Measurements from ENCODE around the gene PHACTR4. TPM values are rescaled to one million over a fixed set of nuclear protein-coding genes. Genes with fewer than 3 reads are reported as not detected.
A peak's percentile ranks its signal among the peaks of the same experiment; 100 is the strongest.

PHACTR4 gene
- total and polyA plus RNA-seq, 2 of the 4 experiments (the other 2 are of a cell fraction), result 7.5 to 15.0 TPM

GRCh38 chr1:28457678-28458077, 88.1 kb downstream of the PHACTR4 start:
- no peak overlapping the region for H3K14ac ChIP-seq (replicated peaks; ENCODE audit: low read depth, low read length)
- BruUV-seq (replicated peaks), result no TSS peak
- H3K4me3 ChIP-seq (ENCODE audit: insufficient read depth, low read depth, low read length), result no peak overlapping the region
- dilution Hi-C loops (cut with HindIII; ENCODE audit: low sequenced_read_pairs, unreplicated experiment) (no loop called here), intact Hi-C loops (cut with micrococcal nuclease) (no loop called here), in situ Hi-C loops (cut with MboI; ENCODE audit: low sequenced_read_pairs) (no loop called here)
- H4K91ac ChIP-seq (ENCODE audit: insufficient read depth, low read depth, low read length), result no peak overlapping the region
- no peak overlapping the region for H2AK9ac ChIP-seq (replicated peaks; ENCODE audit: low read depth, low read length, poor library complexity)
- POLR2A ChIA-PET (ENCODE audit: unreplicated experiment), result no interaction called here
- no peak overlapping the region for H2BK20ac ChIP-seq (ENCODE audit: low read depth, low read length)
- no peaks in the 10 kb centered on the region for H4K20me1 ChIP-seq (ENCODE audit: insufficient read depth, low read length)
- H3K9me3 ChIP-seq (ENCODE audit: control insufficient read depth, insufficient read depth, low read length), result no peaks in the 10 kb centered on the region
- H3K27me3 ChIP-seq (ENCODE audit: control insufficient read depth, insufficient read depth, low read length), result no peaks in the 10 kb centered on the region
- H3K79me1 ChIP-seq (ENCODE audit: low read depth in 1 of 2, low read length in 2 of 2), result peaks cover 8 to 51% of the 10 kb centered on the region in 2 experiments; a peak in 3 of 4 replicates
- H4K8ac ChIP-seq (ENCODE audit: low read depth in 2 of 2, low read length in 2 of 2), result no peak overlapping the region
- H3K23ac ChIP-seq (ENCODE audit: low read depth, low read length), result no peak overlapping the region
- H2BK120ac ChIP-seq (ENCODE audit: low read depth, low read length), result no peak overlapping the region
- no peak overlapping the region for H2BK15ac ChIP-seq (ENCODE audit: low read depth, low read length)
- H3K4me2 ChIP-seq (ENCODE audit: low read depth, low read length), result no peak overlapping the region
- H3K9ac ChIP-seq (ENCODE audit: low read depth, low read length), result no peak overlapping the region
- H4K5ac ChIP-seq (ENCODE audit: low read depth, low read length), result no peak overlapping the region
- H3K4ac ChIP-seq (ENCODE audit: low read depth, low read length), result no peak overlapping the region
- no peak overlapping the region for H3K27ac ChIP-seq (ENCODE audit: insufficient read depth, low read length)
- H3K18ac ChIP-seq (ENCODE audit: low read depth, low read length), result no peak overlapping the region
- ATAC-seq (ENCODE audit: low read depth), result no peak
- CTCF ChIA-PET, result no interaction called here
- no CpG with 5 or more reads among the region's 1 CpG for WGBS, 2 experiments (ENCODE audit: extremely low coverage in 2 of 2, insufficient read length in 1 of 2)
- peaks cover 9% of the 10 kb centered on the region for H3K4me1 ChIP-seq (ENCODE audit: control insufficient read depth, insufficient read depth, low read length)
- DNase-seq, result no peak
- TF ChIP-seq BHLHE40 (IDR thresholded peaks at IDR 0.05; ENCODE audit: low read depth, low read length) (no peak), CTCF (conservative IDR thresholded peaks at IDR 0.05; ENCODE audit: low read depth, low read length) (no peak), CHD1 (IDR thresholded peaks at IDR 0.05; ENCODE audit: low read depth, low read length) (no peak), SMC3 (IDR thresholded peaks at IDR 0.05; ENCODE audit: low read depth, low read length) (no peak), POLR2A (IDR thresholded peaks at IDR 0.05; ENCODE audit: low read depth, low read length) (no peak), MAFK (IDR thresholded peaks at IDR 0.05; ENCODE audit: low read depth, low read length) (no peak), RCOR1 (IDR thresholded peaks at IDR 0.05; ENCODE audit: insufficient replicate concordance, low read length) (no peak), NFE2L2 (IDR thresholded peaks at IDR 0.05; ENCODE audit: low read depth, low read length) (no peak)
- H3K36me3 ChIP-seq (ENCODE audit: control insufficient read depth, insufficient read depth, low read length), result no peaks in the 10 kb centered on the region; the same call in 1 of the 2 replicates
- H2AFZ ChIP-seq (replicated peaks; ENCODE audit: low read length, poor library complexity), result no peak overlapping the region
- H3K56ac ChIP-seq (ENCODE audit: extremely low read depth, insufficient read depth, low read length), result no peak overlapping the region
- no peak overlapping the region for H2AK5ac ChIP-seq (ENCODE audit: low read depth, low read length)
- H3K9me1 ChIP-seq (ENCODE audit: insufficient read depth, low read length), result peaks cover 18% of the 10 kb centered on the region
- peak overlapping the region; percentile 1 for H2BK5ac ChIP-seq (ENCODE audit: low read depth, low read length, poor library complexity, severe bottlenecking)
